Thyroid gland (tissue), 4 donors: Measurements from ENCODE around the gene USP6. TPM values are rescaled to one million over a fixed set of nuclear protein-coding genes. Genes with fewer than 3 reads are reported as not detected.
"Not testable (repeated sequence)": the region's sequence is repeated elsewhere in the genome, so short reads cannot be mapped to it uniquely, and the experiment has no call there.

Experiments used
- DNase-seq, 2 donors: peaks; one replicate each; pipeline ENCODE4 v3.0.0-alpha.2; 2019
- H3K27ac ChIP-seq, 3 donors: fragments of 200-600 bp; sonication (generic); 1 replicate in 2 of 3; 2 replicates in 1 of 3; pipeline ENCODE4 v1.5.1; 2016 to 2019; ENCODE audit warnings: mild to moderate bottlenecking in 1 of 3, moderate library complexity in 1 of 3
- H3K27me3 ChIP-seq: fragments of 200-600 bp; sonication (generic); one replicate; pipeline ENCODE4 v1.5.1; 2019
- H3K36me3 ChIP-seq, 2 donors: fragments of 200-600 bp; sonication (generic); one replicate each; pipeline ENCODE4 v1.5.1; 2016 to 2019
- H3K4me1 ChIP-seq, 2 donors: fragments of 200-600 bp; sonication (generic); one replicate each; pipeline ENCODE4 v1.5.1; 2017 to 2019
- H3K4me3 ChIP-seq, 3 donors: fragments of 200-600 bp; sonication (generic); replicated peaks in 1 of 3; 1 replicate in 2 of 3; 2 replicates in 1 of 3; pipeline ENCODE4 v1.5.1; 2016; ENCODE audit warnings: mild to moderate bottlenecking in 1 of 3
- H3K9me3 ChIP-seq: fragments of 200-600 bp; sonication (generic); one replicate; pipeline ENCODE4 v1.5.1; 2017
- POLR2A ChIP-seq, 2 donors: fragments of 450-650 bp; IDR thresholded peaks; one replicate each; pipeline ENCODE4 v1.6.1; 2017; ENCODE audit warnings: antibody characterized with exemption in 2 of 2, mild to moderate bottlenecking in 2 of 2, moderate library complexity in 1 of 2
- WGBS, 2 donors: methylation state at CpG; one replicate each; pipeline ENCODE4 v1.1.5; 2017; 5-methylcytosine and 5-hydroxymethylcytosine counted together
- intact Hi-C: fragments of 100-400 bp; cut with DNase I; formaldehyde crosslinking; loops from one replicate; pipeline ENCODE4 v1.15.1; 2023
- total RNA-seq, 4 donors: library from RNA; depleted of rRNA; stranded (reverse); fragments of >200 nt; gene quantifications; one replicate each; pipeline ENCODE4 v1.2.3, GENCODE V29; 2016
- TF ChIP-seq, protein P1 (sequence below), 6 experiments: fragments of 200-600 bp in 3 of 6; fragments of 450-650 bp in 3 of 6; sonication (generic) in 3 of 6; IDR thresholded peaks; one replicate each; pipeline ENCODE4 v1.5.1; 2016 to 2019; ENCODE audit warnings: antibody characterized with exemption in 6 of 6, mild to moderate bottlenecking in 2 of 6, inconsistent platforms in 1 of 6, moderate library complexity in 1 of 6

The USP6 gene
- total RNA-seq, 4 donors from 2014 or later, result 0.11 to 1.7 (median 0.39) TPM

DNA sequence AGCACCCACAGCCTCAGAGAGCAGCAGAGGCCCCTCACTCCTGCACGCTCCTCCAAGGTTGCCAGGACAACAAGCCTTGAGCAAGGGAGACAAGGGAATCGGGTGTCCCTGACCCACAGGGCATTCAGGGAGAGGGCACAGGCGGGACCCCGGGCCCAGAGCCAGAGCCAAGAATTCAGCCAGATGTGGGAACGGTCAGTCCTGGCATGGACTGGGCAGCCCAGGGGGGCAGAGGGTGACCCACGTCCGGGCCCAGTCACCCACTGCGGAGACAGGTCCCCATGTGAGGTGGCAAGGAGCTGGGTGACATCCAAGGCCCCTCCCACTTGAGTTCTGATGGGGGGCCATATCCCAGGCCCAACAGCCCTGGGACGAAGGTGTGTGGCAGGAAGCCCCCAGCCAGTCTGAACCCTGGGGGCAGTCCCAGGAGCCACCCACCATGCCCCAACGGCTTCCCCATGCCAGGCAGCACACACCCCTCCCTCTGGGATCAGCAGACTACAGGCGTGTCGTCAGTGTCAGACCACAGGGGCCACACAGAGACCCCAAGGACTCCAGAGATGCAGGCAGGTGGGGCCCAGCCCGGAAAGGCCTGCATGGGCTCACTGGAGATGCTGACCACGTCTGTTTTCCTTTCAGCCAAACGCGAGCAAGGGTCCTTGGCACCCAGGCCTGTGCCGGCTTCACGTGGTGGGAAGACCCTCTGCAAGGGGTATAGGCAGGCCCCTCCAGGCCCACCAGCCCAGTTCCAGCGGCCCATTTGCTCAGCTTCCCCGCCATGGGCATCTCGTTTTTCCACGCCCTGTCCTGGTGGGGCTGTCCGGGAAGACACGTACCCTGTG is 23.0 kb downstream of the USP6 start:
- intact Hi-C loops, result no loop called here
- H3K36me3 ChIP-seq, result no peaks in the 10 kb centered on the region
- H3K4me3 ChIP-seq, result no peak overlapping the region
- WGBS, 2 donors, result 90 to 91% methylated on average over 16 to 23 of the region's 24 CpGs
- H3K27me3 ChIP-seq, result no peaks in the 10 kb centered on the region
- H3K27ac ChIP-seq, result no peak overlapping the region
- DNase-seq, result no peak
- no peaks in the 10 kb centered on the region for H3K9me3 ChIP-seq
- no peaks in the 10 kb centered on the region for H3K4me1 ChIP-seq
- TF ChIP-seq, protein P1, sequence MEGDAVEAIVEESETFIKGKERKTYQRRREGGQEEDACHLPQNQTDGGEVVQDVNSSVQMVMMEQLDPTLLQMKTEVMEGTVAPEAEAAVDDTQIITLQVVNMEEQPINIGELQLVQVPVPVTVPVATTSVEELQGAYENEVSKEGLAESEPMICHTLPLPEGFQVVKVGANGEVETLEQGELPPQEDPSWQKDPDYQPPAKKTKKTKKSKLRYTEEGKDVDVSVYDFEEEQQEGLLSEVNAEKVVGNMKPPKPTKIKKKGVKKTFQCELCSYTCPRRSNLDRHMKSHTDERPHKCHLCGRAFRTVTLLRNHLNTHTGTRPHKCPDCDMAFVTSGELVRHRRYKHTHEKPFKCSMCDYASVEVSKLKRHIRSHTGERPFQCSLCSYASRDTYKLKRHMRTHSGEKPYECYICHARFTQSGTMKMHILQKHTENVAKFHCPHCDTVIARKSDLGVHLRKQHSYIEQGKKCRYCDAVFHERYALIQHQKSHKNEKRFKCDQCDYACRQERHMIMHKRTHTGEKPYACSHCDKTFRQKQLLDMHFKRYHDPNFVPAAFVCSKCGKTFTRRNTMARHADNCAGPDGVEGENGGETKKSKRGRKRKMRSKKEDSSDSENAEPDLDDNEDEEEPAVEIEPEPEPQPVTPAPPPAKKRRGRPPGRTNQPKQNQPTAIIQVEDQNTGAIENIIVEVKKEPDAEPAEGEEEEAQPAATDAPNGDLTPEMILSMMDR (IDR thresholded peaks at IDR 0.05), result no peak

DNA sequence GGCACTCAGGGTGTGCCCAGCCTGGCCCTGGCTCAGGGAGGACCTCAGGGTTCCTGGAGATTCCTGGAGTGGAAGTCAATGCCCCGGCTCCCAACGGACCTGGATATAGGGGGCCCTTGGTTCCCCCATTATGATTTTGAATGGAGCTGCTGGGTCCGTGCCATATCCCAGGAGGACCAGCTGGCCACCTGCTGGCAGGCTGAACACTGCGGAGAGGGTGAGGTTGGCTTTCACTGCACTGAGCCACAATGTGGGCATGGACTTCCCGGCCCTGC is 23.6 kb downstream of the USP6 start:
- TF ChIP-seq, protein P1 (IDR thresholded peaks at IDR 0.05), result no peak
- no peak for TF ChIP-seq POLR2A (IDR thresholded peaks at IDR 0.05)
- Histone ChIP-seq H3K4me3 (no peak overlapping the region), H3K4me1 (no peaks in the 10 kb centered on the region), H3K27me3 (no peaks in the 10 kb centered on the region), H3K36me3 (no peaks in the 10 kb centered on the region), H3K27ac (no peak overlapping the region), H3K9me3 (no peaks in the 10 kb centered on the region)
- WGBS, 2 donors, result 92 to 100% methylated on average over 1 to 2 of the region's 5 CpGs
- DNase-seq, result no peak
- intact Hi-C loops, result no loop called here

DNA sequence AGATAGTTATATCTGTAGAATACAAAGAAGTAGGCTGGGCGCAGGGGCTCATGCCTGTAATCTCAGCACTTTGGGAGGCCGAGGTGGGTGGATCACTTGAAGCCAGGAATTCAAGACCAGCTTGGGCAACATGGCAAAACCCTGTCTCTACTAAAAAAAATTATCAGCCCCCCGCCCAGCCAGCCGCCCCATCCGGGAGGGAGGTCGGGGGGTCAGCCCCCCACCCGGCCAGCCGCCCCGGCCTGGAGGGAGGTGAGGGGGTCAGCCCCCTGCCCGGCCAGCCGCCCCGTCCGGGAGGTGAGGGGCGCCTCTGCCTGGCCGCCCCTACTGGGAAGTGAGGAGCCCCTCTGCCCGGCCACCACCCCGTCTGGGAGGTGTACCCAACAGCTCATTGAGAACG is 27.0 kb downstream of the USP6 start:
- H3K27ac ChIP-seq, H3K4me3 ChIP-seq, H3K4me1 ChIP-seq, H3K27me3 ChIP-seq, H3K36me3 ChIP-seq, H3K9me3 ChIP-seq, DNase-seq, intact Hi-C loops: not testable (repeated sequence)
- 82 to 84% methylated on average over 11 to 13 of the region's 18 CpGs for WGBS, 2 donors

DNA sequence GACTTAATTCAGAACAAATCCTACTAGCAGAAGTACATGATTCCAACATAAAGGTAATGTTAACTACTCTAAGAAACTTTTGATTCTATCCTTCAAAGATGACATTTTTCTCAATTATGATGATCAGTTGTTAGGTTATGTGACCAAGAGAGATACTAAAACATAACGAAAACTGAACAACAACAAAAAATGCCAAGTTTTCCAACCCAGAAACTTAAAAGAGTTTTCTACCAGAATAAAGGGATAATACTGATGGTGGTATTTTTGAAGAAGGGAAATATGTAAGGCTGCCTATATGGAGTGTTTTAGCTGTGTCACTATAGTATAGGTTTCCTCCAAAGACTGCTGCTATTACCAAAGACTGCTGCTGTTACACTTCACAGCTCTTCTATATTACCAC is 30.3 kb downstream of the USP6 start:
- 84 to 90% methylated on average over 1 of the region's 1 CpG for WGBS, 2 donors
- H3K4me1 ChIP-seq, intact Hi-C loops, H3K9me3 ChIP-seq, H3K36me3 ChIP-seq, DNase-seq, H3K4me3 ChIP-seq, H3K27me3 ChIP-seq, H3K27ac ChIP-seq: not testable (repeated sequence)

DNA sequence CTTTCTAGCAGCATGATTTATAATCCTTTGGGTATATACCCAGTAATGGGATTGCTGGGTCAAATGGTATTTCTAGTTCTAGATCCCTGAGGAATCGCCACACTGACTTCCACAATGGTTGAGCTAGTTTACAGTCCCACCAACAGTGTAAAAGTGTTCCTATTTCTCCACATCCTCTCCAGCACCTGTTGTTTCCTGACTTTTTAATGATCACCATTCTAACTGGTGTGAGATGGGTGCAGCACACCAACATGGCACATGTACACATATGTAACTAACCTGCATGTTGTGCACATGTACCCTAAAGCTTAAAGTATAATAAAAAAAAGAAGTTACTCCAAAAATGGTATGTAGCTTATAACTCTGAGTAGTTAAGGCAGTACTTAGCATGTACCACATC is 44.9 kb downstream of the USP6 start:
- H3K27me3 ChIP-seq, H3K9me3 ChIP-seq, H3K36me3 ChIP-seq, H3K4me3 ChIP-seq, intact Hi-C loops, DNase-seq, H3K27ac ChIP-seq, H3K4me1 ChIP-seq: not testable (repeated sequence)
- 100% methylated on average over 1 of the region's 1 CpG for WGBS, 2 donors

DNA sequence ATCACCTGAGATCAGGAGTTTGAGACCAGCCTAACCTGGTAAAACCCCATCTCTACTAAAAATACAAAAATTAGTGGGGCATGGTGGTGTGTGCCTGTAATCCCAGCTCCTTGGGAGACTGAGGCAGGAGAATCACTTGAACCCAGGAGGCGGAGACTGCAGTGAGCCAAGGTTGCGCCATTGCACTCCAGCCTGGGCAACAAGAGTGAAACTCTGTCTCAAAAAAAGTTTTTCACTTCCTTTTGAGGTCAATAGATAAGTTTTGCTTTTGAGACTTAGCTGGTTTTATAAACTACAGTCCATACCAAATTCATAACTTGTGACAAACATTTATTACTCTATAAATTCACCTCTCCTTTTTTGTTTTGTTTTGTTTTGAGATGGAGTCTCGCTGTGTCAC is 46.0 kb downstream of the USP6 start:
- H3K27me3 ChIP-seq, intact Hi-C loops, H3K27ac ChIP-seq, H3K36me3 ChIP-seq, H3K4me3 ChIP-seq, H3K9me3 ChIP-seq, DNase-seq, H3K4me1 ChIP-seq: not testable (repeated sequence)
- WGBS, 2 donors, result 87 to 88% methylated on average over 3 of the region's 3 CpGs

DNA sequence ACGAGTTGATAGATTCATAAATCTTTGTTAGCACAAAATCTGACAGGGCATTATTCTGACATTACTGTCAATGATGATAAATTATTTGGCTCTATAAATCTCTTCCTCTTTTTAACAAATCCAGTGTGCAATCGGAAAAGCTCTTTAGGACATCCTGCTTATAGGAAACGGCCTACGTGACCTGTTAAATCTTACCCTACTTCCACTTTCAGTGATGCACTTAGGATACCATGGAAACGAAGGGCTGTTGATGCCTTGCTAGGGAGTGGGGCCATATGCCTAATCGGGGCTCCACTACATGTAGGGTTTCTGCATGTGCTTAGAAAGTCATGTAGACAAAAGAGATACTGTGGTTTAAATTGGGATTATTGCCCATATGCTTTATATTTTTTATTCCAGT is 48.6 kb downstream of the USP6 start:
- Histone ChIP-seq H3K36me3 (no peaks in the 10 kb centered on the region), H3K4me3 (no peak overlapping the region), H3K27ac (no peak overlapping the region), H3K4me1 (no peaks in the 10 kb centered on the region), H3K27me3 (no peaks in the 10 kb centered on the region), H3K9me3 (no peaks in the 10 kb centered on the region)
- WGBS, 2 donors, result 77 to 78% methylated on average over 6 of the region's 6 CpGs
- no peak for DNase-seq
- intact Hi-C loops, result no loop called here
- TF ChIP-seq POLR2A (IDR thresholded peaks at IDR 0.05), result no peak
- TF ChIP-seq, protein P1 (IDR thresholded peaks at IDR 0.05), result no peak

DNA sequence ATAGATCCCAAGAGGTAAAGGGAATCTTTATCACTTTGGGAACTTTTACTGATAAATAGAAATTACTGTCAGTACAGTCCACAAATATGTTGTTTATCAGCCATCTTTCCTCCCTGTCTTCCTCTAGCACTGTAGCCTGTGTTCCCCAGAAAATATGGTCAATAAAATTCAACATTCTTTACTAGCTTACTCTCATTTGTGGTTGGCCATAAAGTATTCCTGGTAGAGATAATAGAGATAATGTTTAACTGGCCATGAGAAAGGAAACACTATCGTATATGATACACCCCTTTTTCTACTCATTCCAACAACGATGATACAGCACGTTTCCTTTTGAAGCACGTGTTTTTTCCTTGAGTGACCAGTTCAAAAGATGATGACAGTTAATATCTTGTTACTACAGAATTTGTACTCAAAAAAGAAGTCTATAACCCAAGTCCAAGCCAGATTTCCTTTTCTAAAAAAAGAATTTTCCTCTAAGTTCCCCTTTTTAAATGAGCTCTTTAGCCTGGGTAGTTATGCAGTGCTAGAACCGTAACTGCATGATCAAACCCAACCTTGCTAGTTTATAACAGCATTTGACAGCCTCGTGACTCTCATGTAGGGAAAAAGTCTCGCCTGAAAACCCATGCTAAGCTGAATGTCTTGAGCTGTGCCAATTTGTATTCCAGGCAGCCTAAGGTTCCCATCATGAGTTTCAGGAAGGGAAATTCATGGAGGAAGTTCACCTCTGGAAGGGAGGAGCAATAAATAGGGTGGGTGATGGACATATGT is 50.1 kb downstream of the USP6 start:
- 78 to 85% methylated on average over 6 of the region's 7 CpGs for WGBS, 2 donors
- H3K4me1 ChIP-seq, H3K36me3 ChIP-seq, H3K27me3 ChIP-seq, intact Hi-C loops, DNase-seq, H3K27ac ChIP-seq, H3K9me3 ChIP-seq, H3K4me3 ChIP-seq: not testable (repeated sequence)

DNA sequence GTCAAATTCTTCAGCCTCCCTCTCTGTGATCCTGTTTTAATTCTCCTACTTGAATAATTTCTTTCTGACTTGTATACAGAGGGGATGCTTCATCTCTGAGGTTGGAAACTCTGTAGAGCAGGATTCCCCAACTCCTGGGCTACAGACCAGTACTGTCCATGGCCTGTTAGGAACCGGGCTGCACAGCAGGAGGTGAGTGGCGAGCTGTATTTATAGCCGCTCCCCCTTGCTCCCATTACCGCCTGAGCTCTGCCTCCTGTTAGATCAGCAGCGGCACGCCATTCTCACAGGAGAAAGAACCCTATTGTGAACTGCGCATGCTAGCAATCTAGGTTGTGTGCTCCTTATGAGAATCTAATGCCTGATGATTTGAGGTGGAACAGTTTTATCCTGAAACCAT is 59.2 kb downstream of the USP6 start:
- not testable (repeated sequence) for H3K27me3 ChIP-seq, H3K4me3 ChIP-seq, H3K4me1 ChIP-seq, H3K27ac ChIP-seq, H3K36me3 ChIP-seq, DNase-seq, H3K9me3 ChIP-seq
- intact Hi-C loops, result loop anchor here (5.0 kb wide), 1 partner anchor 88 kb away; no protein-coding TSS in a partner anchor
- 90 to 96% methylated on average over 7 of the region's 7 CpGs for WGBS, 2 donors
